HepG2 (cell line): Measurements from ENCODE around the gene ANKRD44. TPM values are rescaled to one million over a fixed set of nuclear protein-coding genes. Genes with fewer than 3 reads are reported as not detected.

ENCODE experiments used
- ATAC-seq: fragments of 200-7000 bp; cut with Tn5 transposase; 3 replicates; pipeline ENCODE4 v1.9.1; 2020; ENCODE audit warnings: mild to moderate bottlenecking, moderate library complexity
- BruUV-seq: library from RNA; stranded (reverse); fragments of 400-500 nt; replicated peaks from 2 replicates; lab custom pipeline; 2021; lab: Mats Ljungman, UMichigan
- CTCF ChIA-PET: fragments of 300-600 bp; formaldehyde crosslinking; extraction: SDS; loops from one replicate; lab custom pipeline; 2021; ENCODE audit warnings: low total read pairs, inconsistent platforms, low intra/inter-chr PET ratio; lab: Yijun Ruan, JAX
- POLR2A ChIA-PET: fragments of 350-600 bp; sonication (Branson Sonifier 250); formaldehyde crosslinking; loops from one replicate; lab custom pipeline; 2020; ENCODE audit warnings: antibody characterized with exemption, inconsistent platforms; lab: Yijun Ruan, JAX
- DNase-seq: peaks from one replicate; pipeline ENCODE4 v3.0.0-alpha.2; 2015; ENCODE audit warnings: low spot score
- FAIRE-seq: peaks from 3 replicates; lab custom pipeline; 2011; peaks lifted over from hg19 to GRCh38; lab: Jason Lieb, UNC
- H2AFZ ChIP-seq: one replicate; pipeline ENCODE4 v1.6.1; 2011; ENCODE audit warnings: low read length, inconsistent platforms
- H3K27ac ChIP-seq: fragments of 300-600 bp; 3 replicates; pipeline ENCODE4 v1.8.0; 2011; ENCODE audit warnings: mixed run types, mild to moderate bottlenecking, mixed read lengths, low read length, inconsistent platforms; ENCODE audit not compliant: insufficient read depth; ENCODE audit errors: extremely low read length
- H3K27me3 ChIP-seq, 2 experiments: fragments of 200-600 bp in 1 of 2; 2 replicates in 1 of 2; 3 replicates in 1 of 2; pipeline versions ENCODE4 v1.6.0 to v1.8.0; 2011; ENCODE audit warnings: low read length in 2 of 2, mild to moderate bottlenecking in 2 of 2, moderate library complexity in 2 of 2, inconsistent platforms in 1 of 2; ENCODE audit not compliant: insufficient read depth in 2 of 2, control insufficient read depth in 1 of 2
- H3K36me3 ChIP-seq, 2 experiments: fragments of 200-600 bp in 1 of 2; replicated peaks in 1 of 2; 2 replicates in 1 of 2; 3 replicates in 1 of 2; pipeline versions ENCODE4 v1.5.1 to v1.8.0; 2011; ENCODE audit warnings: low read length in 2 of 2, inconsistent platforms in 1 of 2; ENCODE audit not compliant: insufficient read depth in 2 of 2, control insufficient read depth in 1 of 2
- H3K4me1 ChIP-seq: 2 replicates; pipeline ENCODE4 v1.5.1; 2012; ENCODE audit warnings: low read length, inconsistent platforms; ENCODE audit not compliant: insufficient read depth
- H3K4me2 ChIP-seq: 2 replicates; pipeline ENCODE4 v1.6.0; 2011; ENCODE audit warnings: low read depth, low read length, inconsistent platforms
- H3K4me3 ChIP-seq, 3 experiments: fragments of 200-600 bp in 1 of 3; sonication (generic), shearing (Covaris generic) in 1 of 3; replicated peaks in 1 of 3; 2 replicates each; pipeline ENCODE4 v1.5.1; 2011 to 2016; ENCODE audit warnings: low read length in 3 of 3, inconsistent platforms in 2 of 3, low read depth in 2 of 3, mild to moderate bottlenecking in 2 of 3, control low read depth in 1 of 3, mixed read lengths in 1 of 3; ENCODE audit not compliant: insufficient read depth in 1 of 3
- H3K79me2 ChIP-seq: one replicate; pipeline ENCODE4 v1.6.1; 2011; ENCODE audit warnings: low read length, inconsistent platforms; ENCODE audit not compliant: insufficient read depth
- H3K9ac ChIP-seq: 2 replicates; pipeline ENCODE4 v1.6.0; 2011; ENCODE audit warnings: mild to moderate bottlenecking, low read depth, low read length, inconsistent platforms; ENCODE audit not compliant: insufficient read depth
- H3K9me3 ChIP-seq: 2 replicates; pipeline ENCODE4 v1.5.1; 2012; ENCODE audit warnings: mild to moderate bottlenecking, low read length
- H4K20me1 ChIP-seq: 2 replicates; pipeline ENCODE4 v1.6.0; 2011; ENCODE audit warnings: inconsistent platforms, mild to moderate bottlenecking, low read length, moderate library complexity; ENCODE audit not compliant: insufficient read depth
- KDM5B ChIP-seq: sonication (generic); formaldehyde crosslinking; IDR thresholded peaks from 2 replicates; pipeline ENCODE4 v1.4.0; 2020; ENCODE audit warnings: missing genetic modification reagents, mild to moderate bottlenecking, borderline replicate concordance
- MAFF ChIP-seq: IDR thresholded peaks from 2 replicates; pipeline ENCODE4 v1.6.1; 2011; ENCODE audit warnings: low read depth, low read length, improper control_type of control experiment
- MXD3 ChIP-seq: IDR thresholded peaks from 2 replicates; pipeline ENCODE4 v1.6.1; 2016; ENCODE audit warnings: mild to moderate bottlenecking, missing biosample characterization, missing genetic modification reagents
- NBN ChIP-seq: fragments of 450-650 bp; conservative IDR thresholded peaks from 2 replicates; pipeline ENCODE4 v1.6.1; 2017
- RXRA ChIP-seq: sonication (generic); formaldehyde crosslinking; IDR thresholded peaks from 2 replicates; pipeline ENCODE4 v1.5.1; 2020; ENCODE audit warnings: missing genetic modification reagents
- SP2 ChIP-seq: sonication (generic); formaldehyde crosslinking; IDR thresholded peaks from 2 replicates; pipeline ENCODE4 v1.5.1; 2020; ENCODE audit warnings: mild to moderate bottlenecking, missing genetic modification reagents
- TBP ChIP-seq: sonication (generic); formaldehyde crosslinking; IDR thresholded peaks from 2 replicates; pipeline ENCODE4 v1.5.0; 2020; ENCODE audit warnings: missing genetic modification reagents
- YEATS2 ChIP-seq: sonication (generic); formaldehyde crosslinking; IDR thresholded peaks from 2 replicates; pipeline ENCODE4 v1.4.0; 2020; ENCODE audit warnings: missing genetic modification reagents, borderline replicate concordance
- ZBTB1 ChIP-seq: sonication (generic); formaldehyde crosslinking; IDR thresholded peaks from 2 replicates; pipeline ENCODE4 v1.4.0; 2020; ENCODE audit warnings: missing genetic modification reagents, borderline replicate concordance
- ZNF317 ChIP-seq: sonication (generic); formaldehyde crosslinking; IDR thresholded peaks from 2 replicates; pipeline ENCODE4 v1.5.0; 2020; ENCODE audit warnings: mild to moderate bottlenecking, missing genetic modification reagents
- ZNF549 ChIP-seq: sonication (generic); formaldehyde crosslinking; IDR thresholded peaks from 2 replicates; pipeline ENCODE4 v1.5.0; 2020; ENCODE audit warnings: missing genetic modification reagents
- ZNF709 ChIP-seq: sonication (generic); formaldehyde crosslinking; IDR thresholded peaks from 2 replicates; pipeline ENCODE4 v1.5.0; 2020; ENCODE audit warnings: mild to moderate bottlenecking, missing genetic modification reagents
- ZNF749 ChIP-seq: sonication (generic); formaldehyde crosslinking; IDR thresholded peaks from 2 replicates; pipeline ENCODE4 v1.8.0; 2022; ENCODE audit warnings: mild to moderate bottlenecking, missing genetic modification reagents, moderate library complexity, borderline replicate concordance
- ZNF883 ChIP-seq: sonication (generic); formaldehyde crosslinking; IDR thresholded peaks from 2 replicates; pipeline ENCODE4 v1.5.1; 2020; ENCODE audit warnings: mild to moderate bottlenecking, missing genetic modification reagents; ENCODE audit errors: not compliant biosample characterization
- WGBS: methylation state at CpG from one replicate; pipeline ENCODE4 v1.1.6; 2017; ENCODE audit warnings: low lambda C conversion rate; 5-methylcytosine and 5-hydroxymethylcytosine counted together
- in situ Hi-C: cut with HindIII; loops from 2 replicates; pipeline ENCODE4 v1.10.0; 2017; ENCODE audit warnings: low pct_unique_long_range_greater_than_20kb; ENCODE audit not compliant: extremely low pct_ligation_motif_present
- intact Hi-C: fragments of 100-400 bp; cut with micrococcal nuclease; formaldehyde crosslinking; loops from one replicate; pipeline ENCODE4 v1.10.0; 2022; ENCODE audit not compliant: unreplicated experiment
- polyA plus RNA-seq, 8 experiments: library from polyadenylated mRNA; depleted of rRNA in 3 of 8; stranded (reverse) in 7 of 8; unstranded in 1 of 8; fragments of >200 nt; fragmentation: Illumina TruSeq in 4 of 8; extraction: Trizol in 4 of 8; gene quantifications; 2 replicates each; pipeline versions ENCODE4 v1.2.1 to v1.2.3, GENCODE V29; 2011 to 2016; ENCODE audit warnings: low read depth in 4 of 8, missing spikeins in 1 of 8, mixed read lengths in 1 of 8; ENCODE audit not compliant: insufficient read depth in 1 of 8
- total RNA-seq, 5 experiments: library from RNA; depleted of rRNA; stranded (reverse); fragments of >200 nt; fragmentation: Illumina TruSeq; extraction: Trizol; gene quantifications; 2 replicates each; pipeline ENCODE4 v1.2.3, GENCODE V29; 2016; ENCODE audit warnings: low read depth in 1 of 5
- TF ChIP-seq, protein P1 (sequence below): sonication (generic); formaldehyde crosslinking; IDR thresholded peaks from 2 replicates; pipeline ENCODE4 v1.4.0; 2020; ENCODE audit warnings: missing genetic modification reagents, borderline replicate concordance

ANKRD44 gene
- total and polyA plus RNA-seq, 2 of the 13 experiments (the other 11 are each of a cell fraction or from before 2014, with no cell fraction given): 0.04 to 0.11 TPM

- Histone ChIP-seq H3K4me1 (no peaks in the 10 kb centered on the region), H2AFZ (no peak overlapping the region), H3K79me2 (no peaks in the 10 kb centered on the region), H3K9me3 (no peaks in the 10 kb centered on the region), H3K9ac (no peak overlapping the region), H3K27ac (no peak overlapping the region), H3K27me3 (no peaks in the 10 kb centered on the region), H3K4me3 (no peak overlapping the region), H4K20me1 (no peaks in the 10 kb centered on the region), H3K4me2 (no peak overlapping the region), H3K36me3 (no peaks in the 10 kb centered on the region)
- no peak for ATAC-seq
- TF ChIP-seq ZNF709 (CRISPR knock-in tag): no peak
- TF ChIP-seq ZBTB1: no peak
- TF ChIP-seq ZNF883: no peak
- TF ChIP-seq SP2 (CRISPR knock-in tag): no peak
- no peak for TF ChIP-seq MXD3 (CRISPR knock-in tag)
- TF ChIP-seq MAFF: no peak
- no peak for TF ChIP-seq RXRA (CRISPR knock-in tag)
- no peak for TF ChIP-seq ZNF549 (CRISPR knock-in tag)
- TF ChIP-seq, protein P1, sequence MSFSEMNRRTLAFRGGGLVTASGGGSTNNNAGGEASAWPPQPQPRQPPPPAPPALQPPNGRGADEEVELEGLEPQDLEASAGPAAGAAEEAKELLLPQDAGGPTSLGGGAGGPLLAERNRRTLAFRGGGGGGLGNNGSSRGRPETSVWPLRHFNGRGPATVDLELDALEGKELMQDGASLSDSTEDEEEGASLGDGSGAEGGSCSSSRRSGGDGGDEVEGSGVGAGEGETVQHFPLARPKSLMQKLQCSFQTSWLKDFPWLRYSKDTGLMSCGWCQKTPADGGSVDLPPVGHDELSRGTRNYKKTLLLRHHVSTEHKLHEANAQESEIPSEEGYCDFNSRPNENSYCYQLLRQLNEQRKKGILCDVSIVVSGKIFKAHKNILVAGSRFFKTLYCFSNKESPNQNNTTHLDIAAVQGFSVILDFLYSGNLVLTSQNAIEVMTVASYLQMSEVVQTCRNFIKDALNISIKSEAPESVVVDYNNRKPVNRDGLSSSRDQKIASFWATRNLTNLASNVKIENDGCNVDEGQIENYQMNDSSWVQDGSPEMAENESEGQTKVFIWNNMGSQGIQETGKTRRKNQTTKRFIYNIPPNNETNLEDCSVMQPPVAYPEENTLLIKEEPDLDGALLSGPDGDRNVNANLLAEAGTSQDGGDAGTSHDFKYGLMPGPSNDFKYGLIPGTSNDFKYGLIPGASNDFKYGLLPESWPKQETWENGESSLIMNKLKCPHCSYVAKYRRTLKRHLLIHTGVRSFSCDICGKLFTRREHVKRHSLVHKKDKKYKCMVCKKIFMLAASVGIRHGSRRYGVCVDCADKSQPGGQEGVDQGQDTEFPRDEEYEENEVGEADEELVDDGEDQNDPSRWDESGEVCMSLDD (CRISPR knock-in tag): no peak
- no peak for TF ChIP-seq YEATS2 (CRISPR knock-in tag)
- no peak for TF ChIP-seq NBN
- no peak for TF ChIP-seq TBP (CRISPR knock-in tag)
- no peak for TF ChIP-seq ZNF749
- no peak for TF ChIP-seq KDM5B (CRISPR knock-in tag)
- TF ChIP-seq ZNF317 (CRISPR knock-in tag): no peak
- 11% methylated on average over 3 of the region's 3 CpGs for WGBS
- no peak for FAIRE-seq
- in situ Hi-C loops (no loop called here), intact Hi-C loops (no loop called here)
- DNase-seq: no peak
- ChIA-PET CTCF (no interaction called here), POLR2A (no interaction called here)
- no TSS peak for BruUV-seq
Observed at GRCh38 chr2:197294260-197294659, 16.3 kb downstream of the ANKRD44 start.
